ENCODE measurements around the gene SLC12A2.

The SLC12A2 gene

GRCh38 chr5:128085413-128085812 is 1.8 kb downstream of the SLC12A2 start:
- peaks cover 16% of the 10 kb centered on the region for H3K79me1 ChIP-seq (ENCODE audit: low read length)
- no peak overlapping the region for H2AFZ ChIP-seq (ENCODE audit: insufficient read depth, low read length, poor library complexity)
- peaks cover 3 to 4% of the 10 kb centered on the region in 2 experiments for H3K4me1 ChIP-seq (ENCODE audit: control insufficient read depth in 1 of 2, insufficient read depth in 2 of 2, low read length in 2 of 2)
- H2BK5ac ChIP-seq (ENCODE audit: low read depth, low read length, poor library complexity), result no peak overlapping the region
- no peak overlapping the region for H4K8ac ChIP-seq (ENCODE audit: low read depth, low read length)
- no peaks in the 10 kb centered on the region for H3K27me3 ChIP-seq (ENCODE audit: insufficient read depth, low read length)
- H3K36me3 ChIP-seq (ENCODE audit: control insufficient read depth in 1 of 2, insufficient read depth in 2 of 2, low read length in 2 of 2), result no peaks in the 10 kb centered on the region
- H3K14ac ChIP-seq (ENCODE audit: low read length), result no peak overlapping the region
- peaks cover 18% of the 10 kb centered on the region for H3K79me2 ChIP-seq (ENCODE audit: control insufficient read depth, insufficient read depth, low read length, poor library complexity)
- no peak overlapping the region for H3K18ac ChIP-seq (ENCODE audit: low read length)
- no peak overlapping the region for H3K23ac ChIP-seq (ENCODE audit: low read length)
- H4K12ac ChIP-seq (ENCODE audit: low read depth, low read length), result no peak overlapping the region
- H3K4me2 ChIP-seq (ENCODE audit: low read length), result peak overlapping the region; percentile 91
- no peak overlapping the region for H3K4me3 ChIP-seq (ENCODE audit: low read depth, low read length)
- H2BK12ac ChIP-seq (ENCODE audit: low read length), result no peak overlapping the region
- H2BK120ac ChIP-seq (ENCODE audit: insufficient read depth, low read length, poor library complexity), result no peak overlapping the region
- no peak overlapping the region for H2AK5ac ChIP-seq (ENCODE audit: low read length)
- DNase-seq, result no peak
- H4K91ac ChIP-seq (ENCODE audit: low read depth, low read length), result no peak overlapping the region
- no peak overlapping the region for H3K27ac ChIP-seq (ENCODE audit: low read depth, low read length)
- no peak overlapping the region for H3K9ac ChIP-seq (ENCODE audit: low read length)
- H3K4ac ChIP-seq (ENCODE audit: low read depth, low read length), result no peak overlapping the region
- H3K9me3 ChIP-seq (ENCODE audit: insufficient read depth, low read depth, low read length), result peaks cover 2% of the 10 kb centered on the region
- no CpG with 5 or more reads among the region's 4 CpGs for WGBS (ENCODE audit: extremely low coverage, insufficient coverage, insufficient read length)

- Histone ChIP-seq H4K8ac (ENCODE audit: low read depth, low read length) (no peak overlapping the region), H3K9ac (ENCODE audit: low read length) (no peak overlapping the region), H2BK120ac (ENCODE audit: insufficient read depth, low read length, poor library complexity) (no peak overlapping the region), H2AFZ (ENCODE audit: insufficient read depth, low read length, poor library complexity) (no peak overlapping the region), H3K79me1 (ENCODE audit: low read length) (no peaks in the 10 kb centered on the region), H4K91ac (ENCODE audit: low read depth, low read length) (no peak overlapping the region), H3K27me3 (ENCODE audit: insufficient read depth, low read length) (no peaks in the 10 kb centered on the region), H3K4me3 (ENCODE audit: low read depth, low read length) (no peak overlapping the region), H4K12ac (ENCODE audit: low read depth, low read length) (no peak overlapping the region), H3K9me3 (ENCODE audit: insufficient read depth, low read depth, low read length) (no peaks in the 10 kb centered on the region), H3K36me3 (ENCODE audit: control insufficient read depth in 1 of 2, insufficient read depth in 2 of 2, low read length in 2 of 2) (no peaks in the 10 kb centered on the region), H2AK5ac (ENCODE audit: low read length) (no peak overlapping the region), H3K4me2 (ENCODE audit: low read length) (no peak overlapping the region), H3K23ac (ENCODE audit: low read length) (no peak overlapping the region), H2BK5ac (ENCODE audit: low read depth, low read length, poor library complexity) (no peak overlapping the region), H3K79me2 (ENCODE audit: control insufficient read depth, insufficient read depth, low read length, poor library complexity) (peaks cover 2% of the 10 kb centered on the region), H3K18ac (ENCODE audit: low read length) (no peak overlapping the region), H3K4me1 (ENCODE audit: control insufficient read depth in 1 of 2, insufficient read depth in 2 of 2, low read length in 2 of 2) (no peaks in the 10 kb centered on the region), H3K27ac (ENCODE audit: low read depth, low read length) (no peak overlapping the region), H2BK12ac (ENCODE audit: low read length) (no peak overlapping the region), H3K4ac (ENCODE audit: low read depth, low read length) (no peak overlapping the region), H3K14ac (ENCODE audit: low read length) (no peak overlapping the region)
- no peak for DNase-seq
Observed at GRCh38 chr5:128091579-128091978, 8.0 kb downstream of the SLC12A2 start.

GRCh38 chr5:128092144-128092543 is 8.6 kb downstream of the SLC12A2 start:
- no peak for DNase-seq
- H3K4me2 ChIP-seq (ENCODE audit: low read length), result no peak overlapping the region
- no peak overlapping the region for H2AFZ ChIP-seq (ENCODE audit: insufficient read depth, low read length, poor library complexity)
- no peak overlapping the region for H2BK5ac ChIP-seq (ENCODE audit: low read depth, low read length, poor library complexity)
- H4K12ac ChIP-seq (ENCODE audit: low read depth, low read length), result no peak overlapping the region
- no peak overlapping the region for H3K18ac ChIP-seq (ENCODE audit: low read length)
- peaks cover 2% of the 10 kb centered on the region for H3K79me2 ChIP-seq (ENCODE audit: control insufficient read depth, insufficient read depth, low read length, poor library complexity)
- H3K27ac ChIP-seq (ENCODE audit: low read depth, low read length), result no peak overlapping the region
- WGBS (ENCODE audit: extremely low coverage, insufficient coverage, insufficient read length), result no CpG with 5 or more reads among the region's 4 CpGs
- no peaks in the 10 kb centered on the region for H3K27me3 ChIP-seq (ENCODE audit: insufficient read depth, low read length)
- H3K23ac ChIP-seq (ENCODE audit: low read length), result no peak overlapping the region
- no peaks in the 10 kb centered on the region for H3K4me1 ChIP-seq (ENCODE audit: control insufficient read depth in 1 of 2, insufficient read depth in 2 of 2, low read length in 2 of 2)
- no peak overlapping the region for H3K4me3 ChIP-seq (ENCODE audit: low read depth, low read length)
- no peak overlapping the region for H2BK12ac ChIP-seq (ENCODE audit: low read length)
- no peak overlapping the region for H3K9ac ChIP-seq (ENCODE audit: low read length)
- no peak overlapping the region for H4K8ac ChIP-seq (ENCODE audit: low read depth, low read length)
- H4K91ac ChIP-seq (ENCODE audit: low read depth, low read length), result no peak overlapping the region
- H2BK120ac ChIP-seq (ENCODE audit: insufficient read depth, low read length, poor library complexity), result no peak overlapping the region
- no peaks in the 10 kb centered on the region for H3K36me3 ChIP-seq (ENCODE audit: control insufficient read depth in 1 of 2, insufficient read depth in 2 of 2, low read length in 2 of 2)
- no peaks in the 10 kb centered on the region for H3K9me3 ChIP-seq (ENCODE audit: insufficient read depth, low read depth, low read length)
- H3K4ac ChIP-seq (ENCODE audit: low read depth, low read length), result no peak overlapping the region
- H3K14ac ChIP-seq (ENCODE audit: low read length), result no peak overlapping the region
- no peak overlapping the region for H2AK5ac ChIP-seq (ENCODE audit: low read length)
- H3K79me1 ChIP-seq (ENCODE audit: low read length), result no peaks in the 10 kb centered on the region

- H4K8ac ChIP-seq (ENCODE audit: low read depth, low read length), result no peak overlapping the region
- H4K12ac ChIP-seq (ENCODE audit: low read depth, low read length), result no peak overlapping the region
- no peak overlapping the region for H2AFZ ChIP-seq (ENCODE audit: insufficient read depth, low read length, poor library complexity)
- H3K23ac ChIP-seq (ENCODE audit: low read length), result no peak overlapping the region
- H3K27ac ChIP-seq (ENCODE audit: low read depth, low read length), result no peak overlapping the region
- H3K9ac ChIP-seq (ENCODE audit: low read length), result no peak overlapping the region
- DNase-seq, result peak in 1 of 2 donors; percentile 35
- no CpG with 5 or more reads among the region's 4 CpGs for WGBS (ENCODE audit: extremely low coverage, insufficient coverage, insufficient read length)
- H3K4me3 ChIP-seq (ENCODE audit: low read depth, low read length), result no peak overlapping the region
- no peak overlapping the region for H2BK12ac ChIP-seq (ENCODE audit: low read length)
- H4K91ac ChIP-seq (ENCODE audit: low read depth, low read length), result no peak overlapping the region
- no peak overlapping the region for H2BK120ac ChIP-seq (ENCODE audit: insufficient read depth, low read length, poor library complexity)
- H3K14ac ChIP-seq (ENCODE audit: low read length), result no peak overlapping the region
- H2AK5ac ChIP-seq (ENCODE audit: low read length), result no peak overlapping the region
- H3K4ac ChIP-seq (ENCODE audit: low read depth, low read length), result peak overlapping the region; percentile 27
- H3K79me2 ChIP-seq (ENCODE audit: control insufficient read depth, insufficient read depth, low read length, poor library complexity), result peaks cover 2% of the 10 kb centered on the region
- H3K27me3 ChIP-seq (ENCODE audit: insufficient read depth, low read length), result no peaks in the 10 kb centered on the region
- H3K79me1 ChIP-seq (ENCODE audit: low read length), result no peaks in the 10 kb centered on the region
- no peaks in the 10 kb centered on the region for H3K36me3 ChIP-seq (ENCODE audit: control insufficient read depth in 1 of 2, insufficient read depth in 2 of 2, low read length in 2 of 2)
- no peaks in the 10 kb centered on the region for H3K4me1 ChIP-seq (ENCODE audit: control insufficient read depth in 1 of 2, insufficient read depth in 2 of 2, low read length in 2 of 2)
- H3K9me3 ChIP-seq (ENCODE audit: insufficient read depth, low read depth, low read length), result no peaks in the 10 kb centered on the region
- no peak overlapping the region for H3K18ac ChIP-seq (ENCODE audit: low read length)
- no peak overlapping the region for H3K4me2 ChIP-seq (ENCODE audit: low read length)
- no peak overlapping the region for H2BK5ac ChIP-seq (ENCODE audit: low read depth, low read length, poor library complexity)
Observed at GRCh38 chr5:128093368-128093767, 9.8 kb downstream of the SLC12A2 start.
